K562 (cell line): Measurements from ENCODE around the gene ACSL6. TPM values are rescaled to one million over a fixed set of nuclear protein-coding genes. Genes with fewer than 3 reads are reported as not detected.

Experiments
- ATAC-seq: fragments of 200-7000 bp; cut with Tn5 transposase; 3 replicates; pipeline ENCODE4 v1.9.1; 2020; ENCODE audit warnings: moderate library complexity
- BruUV-seq: library from RNA; stranded (reverse); fragments of 400-500 nt; replicated peaks from 2 replicates; lab custom pipeline; 2021; lab: Mats Ljungman, UMichigan
- CTCF ChIA-PET: fragments of 300-600 bp; formaldehyde crosslinking; extraction: SDS; loops from one replicate; lab custom pipeline; 2021; ENCODE audit warnings: low intra/inter-chr PET ratio; lab: Yijun Ruan, JAX
- POLR2A ChIA-PET: fragments of 300-600, 350-650 bp; sonication (Branson Sonifier 250); formaldehyde crosslinking; extraction: SDS; loops from one replicate; lab custom pipeline; 2021; ENCODE audit warnings: antibody characterized with exemption, inconsistent platforms; lab: Yijun Ruan, JAX
- DNase-seq, 4 experiments: peaks; one replicate each; pipeline versions ENCODE4 v3.0.0 to v3.0.0-alpha.2; 2011 to 2018; ENCODE audit warnings: low spot score in 3 of 4, mixed read lengths in 3 of 4; ENCODE audit errors: extremely low read depth in 1 of 4
- FAIRE-seq: peaks from 2 replicates; lab custom pipeline; 2011; peaks lifted over from hg19 to GRCh38; lab: Jason Lieb, UNC
- H2AFZ ChIP-seq: 2 replicates; pipeline ENCODE4 v1.6.0; 2011; ENCODE audit warnings: low read depth, low read length, control low read depth, inconsistent platforms
- H3K27ac ChIP-seq: fragments of 200-600 bp; 3 replicates; pipeline ENCODE4 v1.8.0; 2011; ENCODE audit warnings: low read depth, mild to moderate bottlenecking, control low read depth, inconsistent platforms, low read length, moderate library complexity, mixed read lengths; ENCODE audit errors: extremely low read depth
- H3K27me3 ChIP-seq, 2 experiments: fragments of 300-600 bp in 1 of 2; 2 replicates in 1 of 2; 3 replicates in 1 of 2; pipeline versions ENCODE4 v1.6.0 to v1.8.0; 2011; ENCODE audit warnings: inconsistent platforms in 2 of 2, low read length in 2 of 2, mild to moderate bottlenecking in 1 of 2, mixed read lengths in 1 of 2, moderate library complexity in 1 of 2; ENCODE audit not compliant: control insufficient read depth in 2 of 2, insufficient read depth in 2 of 2
- H3K36me3 ChIP-seq: fragments of 300-600 bp; 3 replicates; pipeline ENCODE4 v1.8.0; 2011; ENCODE audit warnings: mild to moderate bottlenecking, low read length, inconsistent platforms; ENCODE audit not compliant: control insufficient read depth, insufficient read depth
- H3K4me1 ChIP-seq, 2 experiments: fragments of 200-600 bp in 1 of 2; replicated peaks in 1 of 2; 2 replicates in 1 of 2; 3 replicates in 1 of 2; pipeline versions ENCODE4 v1.5.1 to v1.8.0; 2011; ENCODE audit warnings: inconsistent platforms in 2 of 2, low read length in 2 of 2, mild to moderate bottlenecking in 1 of 2, mixed read lengths in 1 of 2, moderate library complexity in 1 of 2; ENCODE audit not compliant: control insufficient read depth in 2 of 2, insufficient read depth in 2 of 2
- H3K4me2 ChIP-seq: 2 replicates; pipeline ENCODE4 v1.6.1; 2011; ENCODE audit warnings: low read length, control low read depth, inconsistent platforms, mixed read lengths; ENCODE audit not compliant: insufficient read depth
- H3K4me3 ChIP-seq: fragments of 200-600 bp; sonication (generic), shearing (Covaris generic); 2 replicates; pipeline ENCODE4 v1.5.1; 2016; ENCODE audit warnings: control low read depth, inconsistent platforms
- H3K79me2 ChIP-seq: fragments of 200-600 bp; 3 replicates; pipeline ENCODE4 v1.8.0; 2011; ENCODE audit warnings: low read length, inconsistent platforms; ENCODE audit not compliant: control insufficient read depth, insufficient read depth
- H3K9ac ChIP-seq, 2 experiments: 2 replicates each; pipeline versions ENCODE4 v1.6.0 to v1.6.1; 2011; ENCODE audit warnings: low read depth in 2 of 2, low read length in 2 of 2, control low read depth in 1 of 2, inconsistent platforms in 1 of 2, mild to moderate bottlenecking in 1 of 2, mixed read lengths in 1 of 2; ENCODE audit not compliant: insufficient read depth in 1 of 2
- H3K9me1 ChIP-seq: one replicate; pipeline ENCODE4 v1.6.0; 2011; ENCODE audit warnings: inconsistent platforms, mild to moderate bottlenecking, low read length, moderate library complexity; ENCODE audit not compliant: control insufficient read depth, insufficient read depth
- H3K9me3 ChIP-seq: replicated peaks from 2 replicates; pipeline ENCODE4 v1.5.1; 2011; ENCODE audit warnings: low read depth, low read length, inconsistent platforms; ENCODE audit not compliant: control insufficient read depth, insufficient read depth
- H4K20me1 ChIP-seq: replicated peaks from 2 replicates; pipeline ENCODE4 v1.6.1; 2011; ENCODE audit warnings: low read length, inconsistent platforms, mixed read lengths; ENCODE audit not compliant: control insufficient read depth, insufficient read depth
- BCOR ChIP-seq: fragments of 450-650 bp; IDR thresholded peaks from 2 replicates; pipeline ENCODE4 v1.6.1; 2016
- BHLHE40 ChIP-seq: IDR thresholded peaks from 2 replicates; pipeline ENCODE4 v1.6.1; 2011; ENCODE audit warnings: low read length, improper control_type of control experiment
- IRF2 ChIP-seq: sonication (generic); formaldehyde crosslinking; IDR thresholded peaks from 2 replicates; pipeline ENCODE4 v1.8.1; 2022; ENCODE audit warnings: mild to moderate bottlenecking, missing genetic modification reagents
- PKNOX1 ChIP-seq: fragments of 450-650 bp; IDR thresholded peaks from 2 replicates; pipeline ENCODE4 v1.6.1; 2016
- PPARD ChIP-seq: fragments of 250-450 bp; sonication (Bioruptor Pico); IDR thresholded peaks from 2 replicates; pipeline ENCODE4 v1.8.0; 2022; ENCODE audit warnings: inconsistent platforms, mild to moderate bottlenecking, moderate library complexity
- PRDM10 ChIP-seq: fragments of 450-650 bp; IDR thresholded peaks from 2 replicates; pipeline ENCODE4 v1.6.1; 2018; ENCODE audit not compliant: partially characterized antibody
- REST ChIP-seq, 2 experiments: fragments of 450-650 bp; formaldehyde crosslinking in 1 of 2; IDR thresholded peaks; 2 replicates each; pipeline versions ENCODE4 v1.4.0 to v1.6.1; 2014 to 2020; ENCODE audit warnings: mild to moderate bottlenecking in 2 of 2, borderline replicate concordance in 1 of 2, low read depth in 1 of 2
- ZBTB17 ChIP-seq: fragments of 450-650 bp; formaldehyde crosslinking; IDR thresholded peaks from 2 replicates; pipeline ENCODE4 v1.4.0; 2020; ENCODE audit warnings: mild to moderate bottlenecking
- ZNF347 ChIP-seq: fragments of 450-650 bp; formaldehyde crosslinking; IDR thresholded peaks from 2 replicates; pipeline ENCODE4 v1.4.0; 2020; ENCODE audit warnings: low read depth, mild to moderate bottlenecking, moderate library complexity
- WGBS: fragments of 100-300 bp; shearing (Covaris generic); methylation state at CpG from one replicate; pipeline ENCODE4 v1.1.6; 2016; ENCODE audit warnings: low coverage, mixed read lengths; ENCODE audit not compliant: insufficient coverage; ENCODE audit errors: missing lambda C conversion rate; 5-methylcytosine and 5-hydroxymethylcytosine counted together
- in situ Hi-C: fragments of 300-500 bp; cut with MboI; formaldehyde crosslinking; loops from 4 replicates; pipeline ENCODE4 v1.15.0; 2018; ENCODE audit warnings: inconsistent platforms, mixed read lengths
- intact Hi-C: fragments of 100-400 bp; cut with micrococcal nuclease; formaldehyde crosslinking; loops from 2 replicates; pipeline ENCODE4 v1.14.2; 2022
- polyA plus RNA-seq, 8 experiments: library from polyadenylated mRNA; depleted of rRNA in 4 of 8; stranded (reverse) in 5 of 8; unstranded in 3 of 8; fragments of >200 nt; fragmentation: Nextera tagmentation in 2 of 8; fragmentation: Illumina TruSeq in 1 of 8; extraction: Ambion mirVana in 2 of 8; extraction: Trizol in 1 of 8; gene quantifications; 2 replicates each; pipeline versions ENCODE4 v1.2.1 to v1.2.3, GENCODE V29; 2011 to 2014; ENCODE audit warnings: inconsistent platforms in 1 of 8, missing spikeins in 1 of 8
- total RNA-seq, 7 experiments: library from RNA; depleted of rRNA in 6 of 7; stranded (reverse); fragments of >200 nt in 6 of 7; fragmentation: Illumina TruSeq in 2 of 7; extraction: Trizol in 2 of 7; gene quantifications; 2 replicates each; pipeline versions ENCODE4 v1.2.1 to v1.2.3, GENCODE V29; 2011 to 2021; ENCODE audit warnings: low replicate concordance in 1 of 7

ACSL6 gene
- total and polyA plus RNA-seq, 9 of the 15 experiments (the other 6 are each of a cell fraction or from before 2014, with no cell fraction given): 0.50 to 1.5 (median 0.69) TPM

DNA sequence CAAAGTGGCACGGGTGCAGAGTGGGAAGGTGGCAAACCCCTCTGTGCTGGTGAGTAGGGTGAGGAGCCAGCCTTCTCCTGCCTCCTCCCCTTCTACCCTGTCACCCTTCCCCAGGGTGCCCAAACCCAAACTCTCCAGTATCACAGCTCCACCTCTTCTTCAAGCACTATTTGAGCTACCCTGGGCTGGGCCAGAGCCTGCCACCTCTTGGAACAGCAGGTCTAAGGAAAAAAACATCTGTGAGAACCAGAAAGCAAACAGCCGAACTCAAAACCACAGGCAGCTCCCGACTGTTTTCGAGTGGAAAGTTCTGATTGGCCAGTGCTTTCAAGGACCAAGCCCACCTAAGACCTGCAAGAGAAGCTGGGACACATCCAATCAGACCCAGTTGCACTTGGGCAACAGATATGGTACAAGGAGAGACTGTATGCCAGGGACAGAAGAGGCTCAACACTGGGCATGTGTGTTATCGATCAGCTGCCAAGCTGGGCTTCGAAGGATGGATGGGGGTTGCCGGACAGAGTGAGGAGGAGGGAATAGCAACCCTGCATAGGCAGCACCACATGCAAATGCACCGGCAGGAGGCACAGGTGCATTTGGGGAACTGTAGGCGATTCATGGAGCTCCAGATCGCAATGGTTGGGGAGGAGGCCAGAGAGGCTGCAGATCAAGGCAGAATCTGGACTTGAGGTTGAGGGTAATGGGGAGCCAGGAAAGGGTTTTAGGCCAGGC, 19.7 kb downstream of the ACSL6 start:
- Histone ChIP-seq H3K9ac (no peak overlapping the region), H3K4me2 (no peak overlapping the region), H4K20me1 (peaks cover 5% of the 10 kb centered on the region; the same call in 1 of the 2 replicates), H3K4me1 (peaks cover 34 to 36% of the 10 kb centered on the region in 2 experiments), H3K79me2 (no peaks in the 10 kb centered on the region), H3K9me1 (peaks cover 10% of the 10 kb centered on the region), H3K9me3 (no peaks in the 10 kb centered on the region), H3K36me3 (no peaks in the 10 kb centered on the region), H3K27me3 (no peaks in the 10 kb centered on the region), H3K4me3 (no peak overlapping the region), H3K27ac (no peak overlapping the region), H2AFZ (no peak overlapping the region)
- intact Hi-C loops (no loop called here), in situ Hi-C loops (no loop called here)
- no TSS peak for BruUV-seq
- DNase-seq (no peak), FAIRE-seq (peak; percentile 29), ATAC-seq (no peak)
- ChIA-PET POLR2A (interaction anchor here (0.5 to 1.9 kb wide), 5 partner anchors 9 to 69 kb away, joined by 3 to 4 read pairs (median 3); partner anchors contain the start of gene IL3), CTCF (no interaction called here)
- 48% methylated on average over 9 of the region's 10 CpGs for WGBS
- TF ChIP-seq PRDM10: no peak
- no peak for TF ChIP-seq PKNOX1
- no peak for TF ChIP-seq ZBTB17
- TF ChIP-seq REST (IDR thresholded peaks at IDR 0.05; ENCODE audit: borderline replicate concordance): no peak
- TF ChIP-seq REST (CRISPR knock-in tag; IDR thresholded peaks at IDR 0.05; ENCODE audit: low read depth): no peak
- no peak for TF ChIP-seq BCOR
- no peak for TF ChIP-seq ZNF347
- TF ChIP-seq PPARD (CRISPR knock-in tag): no peak
- TF ChIP-seq IRF2 (CRISPR knock-in tag): no peak
- TF ChIP-seq BHLHE40: no peak
